NCI-H2107 treated with DMSO at 0.1 percent for 48 hours (cell line): ENCODE data around the gene ALDH3A1.

Experiments used
- DNase-seq: peaks from one replicate; lab custom pipeline; 2025; ENCODE audit not compliant: unreplicated experiment; lab: John Stamatoyannopoulos, UW

ALDH3A1 gene

DNA sequence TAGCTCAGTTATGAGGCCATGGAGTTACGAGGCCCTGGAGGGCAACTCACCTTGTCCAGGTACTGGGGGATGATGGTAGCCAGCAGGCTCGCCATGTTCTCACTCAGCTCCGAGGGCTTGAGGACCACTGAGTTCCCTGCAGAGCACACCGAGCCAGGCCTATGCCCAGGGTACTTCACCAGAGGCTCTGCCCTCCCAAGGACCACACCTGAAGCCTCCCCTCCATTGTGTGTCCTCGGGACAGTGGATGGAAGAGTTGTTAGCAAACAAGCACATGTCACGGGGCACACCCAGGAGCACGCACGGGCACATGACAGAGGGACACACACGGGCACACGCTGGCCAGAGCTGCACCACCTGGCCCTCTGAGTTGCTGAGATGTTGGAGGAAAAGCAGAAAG lies 5.6 kb downstream of the ALDH3A1 start:
- DNase-seq, result no peak

DNA sequence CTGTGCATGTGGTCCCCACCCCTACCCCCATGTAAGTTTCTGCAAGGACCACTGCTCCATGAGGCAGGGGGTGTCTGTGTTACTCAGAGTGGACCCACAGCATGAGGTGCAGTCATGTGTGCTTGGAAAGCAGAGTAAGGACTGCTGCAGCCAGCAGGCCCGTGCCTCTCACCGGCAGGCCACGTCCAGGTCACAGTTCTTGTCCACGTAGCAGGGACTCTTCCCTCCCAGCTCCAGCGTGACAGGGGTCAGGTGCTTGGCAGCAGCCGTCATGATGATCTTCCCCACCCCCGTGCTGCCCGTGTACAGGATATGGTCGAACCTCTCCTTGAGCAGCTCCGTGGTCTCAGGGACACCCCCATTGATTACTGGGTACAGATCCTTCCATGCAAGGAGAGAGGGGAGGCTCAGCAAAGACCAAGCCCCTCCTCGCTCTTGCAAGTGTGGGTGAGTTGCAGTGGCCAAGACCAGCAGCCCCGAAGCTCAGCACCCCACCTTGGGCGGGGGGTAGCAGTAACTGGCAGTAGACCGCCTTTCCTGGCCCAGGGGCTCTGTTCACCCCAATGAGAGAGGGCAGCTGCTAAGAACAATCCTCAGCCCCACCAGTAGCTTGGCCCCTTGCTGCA lies 6.2 kb downstream of the ALDH3A1 start:
- no peak for DNase-seq

DNA sequence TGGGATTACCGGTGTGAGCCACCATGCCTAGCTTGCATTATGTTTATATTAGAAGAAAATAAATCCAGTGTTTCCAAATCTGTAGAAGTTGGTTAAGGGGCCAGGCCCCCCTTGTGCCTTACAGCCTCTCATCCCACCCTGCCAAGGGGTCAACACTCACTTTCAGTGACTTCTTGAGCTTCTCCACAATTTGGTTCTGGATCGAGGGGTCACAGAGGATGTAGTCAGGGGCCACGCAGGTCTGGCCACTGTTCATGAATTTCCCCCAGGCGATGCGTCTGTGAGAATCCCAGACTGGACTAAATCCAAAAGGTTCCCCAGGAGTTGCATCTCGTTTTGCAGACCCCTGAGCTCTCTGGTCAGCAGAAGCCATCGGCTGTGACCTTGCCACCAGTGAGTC lies 7.2 kb downstream of the ALDH3A1 start:
- DNase-seq, result no peak

DNA sequence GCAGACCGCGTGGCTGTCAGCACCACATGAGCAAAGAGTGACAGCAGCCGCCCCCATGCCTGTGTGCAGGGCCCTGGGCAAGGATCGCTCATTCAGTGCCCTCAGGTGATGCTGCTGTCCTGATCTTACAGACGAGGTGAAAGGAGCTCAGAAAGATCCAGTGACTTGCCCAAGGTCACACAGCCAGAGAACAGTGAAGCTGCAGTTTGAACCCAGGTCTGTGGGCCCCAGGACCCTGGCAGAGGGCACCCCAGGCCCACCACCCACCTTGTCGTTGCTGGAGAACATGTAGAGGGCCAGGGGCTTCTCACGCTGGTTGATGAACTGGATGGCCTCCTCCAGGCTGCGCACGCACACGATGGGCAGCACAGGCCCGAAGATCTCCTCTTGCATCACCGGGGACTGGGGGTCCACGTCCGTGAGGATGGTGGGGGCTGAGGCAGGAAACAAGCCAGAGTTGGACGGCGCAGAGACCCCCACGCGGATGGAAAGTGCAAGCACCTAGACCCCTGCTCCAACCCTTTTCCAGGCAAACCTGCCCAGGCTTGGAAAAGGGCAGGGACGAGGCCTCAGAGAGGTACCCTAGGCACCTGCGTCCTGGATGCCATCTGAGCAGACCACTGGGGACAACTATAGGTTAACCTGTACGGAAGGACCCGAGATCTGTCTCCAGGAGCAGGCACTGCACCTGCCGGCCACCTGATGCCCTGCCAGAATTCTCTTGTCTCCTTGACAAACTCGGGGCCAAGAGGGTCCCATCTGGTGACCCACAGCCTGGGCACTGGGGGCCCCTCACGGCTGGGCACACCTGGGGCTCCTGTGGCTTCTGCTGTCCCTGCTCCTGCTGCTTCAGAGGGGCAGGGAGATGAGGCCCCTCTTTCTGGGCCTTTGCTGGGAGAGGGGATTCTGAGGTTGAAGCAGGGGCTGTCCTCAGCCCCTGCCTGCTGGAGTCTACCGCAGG lies 8.6 kb downstream of the ALDH3A1 start:
- DNase-seq, result no peak

DNA sequence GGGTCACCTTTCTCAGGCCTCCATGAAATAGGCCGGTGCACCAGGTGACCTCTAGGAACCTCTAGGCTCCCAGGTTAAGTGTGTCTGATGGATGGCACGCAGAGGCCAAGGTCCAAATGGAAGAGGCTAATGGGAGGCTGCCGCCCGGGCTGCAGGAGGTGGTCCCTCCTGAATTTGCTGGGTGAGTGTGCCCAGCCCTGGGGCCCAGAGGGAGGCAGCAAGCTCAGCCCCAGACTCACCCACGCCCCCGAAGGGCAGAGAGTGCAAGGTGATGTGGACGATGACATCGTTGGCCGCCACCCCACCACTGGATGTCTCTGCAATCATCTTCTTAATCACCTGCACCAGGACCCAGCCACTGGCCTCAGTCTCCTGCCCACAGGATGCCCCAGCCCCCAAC lies 9.3 kb downstream of the ALDH3A1 start:
- no peak for DNase-seq

DNA sequence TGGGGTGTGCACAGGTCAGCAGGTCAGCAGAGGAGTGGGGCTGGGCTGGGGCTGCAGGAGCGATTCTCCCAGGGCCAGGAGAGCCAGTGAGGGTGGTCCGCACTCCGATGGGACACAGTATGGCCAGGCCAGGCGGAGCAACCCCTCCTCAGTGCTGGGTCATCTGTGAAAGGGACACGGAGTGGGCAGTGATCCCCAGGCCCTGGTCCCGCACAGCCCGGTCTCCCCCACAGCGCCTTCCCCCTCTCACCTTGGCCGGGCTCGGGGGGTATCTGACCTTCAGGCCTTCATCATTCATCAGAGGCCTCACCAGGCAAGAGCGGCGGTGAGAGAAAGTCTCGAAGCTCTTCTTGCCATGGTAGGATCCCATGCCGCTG lies 10.0 kb downstream of the ALDH3A1 start:
- DNase-seq, result no peak

DNA sequence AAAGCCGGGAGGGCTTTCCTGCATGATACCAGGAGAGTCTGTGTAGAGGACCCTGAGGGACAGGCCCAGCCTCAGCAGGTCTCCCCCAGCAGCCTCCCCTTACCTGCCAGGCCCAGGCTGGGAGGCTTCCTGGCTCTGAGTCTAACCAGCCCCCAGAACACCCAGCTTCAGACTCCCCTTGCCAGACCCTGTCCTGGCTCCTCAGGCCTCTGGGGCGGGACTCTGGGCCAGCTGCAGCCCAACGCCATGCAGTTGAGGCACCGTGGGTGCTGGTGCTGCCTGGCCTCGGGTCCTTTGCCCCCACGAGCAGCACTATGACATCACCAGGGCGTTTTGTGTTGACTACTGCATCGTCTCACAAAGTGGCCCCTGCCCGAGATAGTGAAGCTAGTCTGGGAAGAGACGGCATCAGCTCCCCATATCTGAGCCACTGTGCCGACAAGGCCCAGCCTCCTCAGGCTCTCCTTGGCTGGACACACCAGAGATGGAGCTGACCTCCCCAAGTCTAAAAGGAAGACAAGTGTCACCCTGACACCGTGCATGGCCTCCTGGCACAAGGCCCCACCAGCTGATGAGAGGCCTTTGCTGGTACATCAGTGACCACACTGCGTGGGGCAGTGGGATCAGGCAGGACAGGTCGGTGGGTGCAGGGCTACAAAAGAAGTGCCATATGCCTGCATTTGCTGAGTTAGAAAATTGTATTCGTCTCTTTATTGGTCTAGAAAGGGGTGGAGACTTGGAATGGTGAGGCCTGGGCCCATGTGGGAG lies 10.6 kb downstream of the ALDH3A1 start:
- DNase-seq, result no peak

DNA sequence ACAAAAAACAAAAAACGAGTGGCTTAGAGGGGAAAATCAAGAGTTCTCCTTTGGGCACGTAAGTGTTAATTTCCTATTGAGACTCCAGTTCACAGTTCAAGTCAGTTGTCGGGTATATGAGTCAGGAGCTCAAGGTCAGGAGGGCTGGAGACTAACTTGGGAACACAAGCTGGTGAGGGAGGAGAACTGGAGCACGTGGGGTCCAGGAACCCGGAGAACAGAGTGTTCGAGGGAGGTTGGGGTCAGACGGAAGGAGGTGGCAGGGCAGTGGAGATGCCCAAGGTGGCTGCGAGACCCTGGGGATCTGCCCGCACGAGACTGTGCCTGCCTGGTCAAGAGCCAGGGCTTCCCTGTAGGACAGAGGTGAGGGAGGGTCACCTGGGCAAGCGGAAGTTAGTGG lies 12.0 kb downstream of the ALDH3A1 start:
- no peak for DNase-seq

DNA sequence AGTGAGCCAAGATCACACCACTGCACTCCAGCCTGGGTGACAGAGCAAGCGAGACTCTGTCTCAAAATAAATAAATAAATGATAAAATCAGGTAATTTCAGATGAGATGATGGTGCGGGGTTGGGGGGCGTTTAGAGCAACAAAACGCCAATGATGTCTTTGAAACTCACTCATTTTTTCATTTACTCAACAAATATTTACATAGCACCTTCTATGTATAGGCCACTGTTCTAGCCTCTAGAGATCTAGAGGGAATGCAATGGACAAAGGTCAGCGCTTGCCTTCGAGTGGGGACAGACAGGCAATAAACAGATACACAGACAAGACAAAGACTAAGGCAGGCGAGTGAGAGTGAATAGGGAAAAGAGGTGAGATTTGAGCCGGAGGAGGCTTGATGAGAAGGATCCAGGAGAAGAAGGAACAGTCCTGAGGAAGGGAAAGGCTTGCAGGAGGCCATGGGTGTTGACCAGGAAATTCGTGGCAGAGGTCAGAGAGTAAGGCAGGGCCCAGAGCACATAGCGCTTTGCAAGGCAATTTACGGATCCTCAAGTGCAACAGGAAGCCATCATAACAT lies 14.1 kb downstream of the ALDH3A1 start:
- DNase-seq, result no peak

DNA sequence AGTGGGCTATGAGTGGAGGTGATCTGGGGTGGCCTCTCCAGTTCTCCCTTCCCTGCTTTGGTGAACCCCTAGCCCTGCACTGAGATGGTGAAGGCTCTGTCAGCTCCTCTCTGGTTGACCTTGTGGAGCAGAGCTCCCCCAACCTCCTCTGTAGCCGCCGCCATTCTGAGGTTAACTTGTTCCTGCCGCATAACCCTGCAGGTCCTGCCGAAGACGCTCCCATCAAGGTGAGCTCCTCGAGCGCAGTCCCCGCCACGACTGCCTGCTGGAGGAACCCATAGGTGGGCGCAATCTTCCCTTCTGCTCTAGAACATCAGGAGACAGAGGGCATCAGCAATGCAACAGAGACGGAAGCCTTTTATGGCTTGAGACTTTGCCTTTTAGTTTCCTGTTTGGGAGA lies 16.5 kb downstream of the ALDH3A1 start:
- DNase-seq, result no peak

DNA sequence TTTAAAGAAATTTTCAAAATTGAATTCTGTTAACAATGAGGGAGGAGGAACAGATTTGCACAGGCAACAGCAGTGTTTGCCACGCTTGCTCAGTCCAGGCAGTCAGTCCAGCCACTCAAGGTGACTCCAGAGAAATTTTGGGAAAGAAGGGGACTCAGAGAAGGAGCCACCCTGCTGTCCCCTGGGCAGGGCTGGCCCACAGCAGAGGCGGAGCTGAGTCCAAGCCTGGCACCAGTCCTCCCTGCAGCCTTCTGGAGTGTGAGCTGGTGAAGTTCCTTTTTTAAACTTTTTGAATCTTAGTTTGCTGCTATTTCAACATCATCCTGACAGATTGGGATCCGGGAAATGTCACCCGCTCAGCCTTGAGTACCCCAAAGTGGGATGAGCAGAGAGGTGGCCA lies 17.3 kb downstream of the ALDH3A1 start:
- no peak for DNase-seq

DNA sequence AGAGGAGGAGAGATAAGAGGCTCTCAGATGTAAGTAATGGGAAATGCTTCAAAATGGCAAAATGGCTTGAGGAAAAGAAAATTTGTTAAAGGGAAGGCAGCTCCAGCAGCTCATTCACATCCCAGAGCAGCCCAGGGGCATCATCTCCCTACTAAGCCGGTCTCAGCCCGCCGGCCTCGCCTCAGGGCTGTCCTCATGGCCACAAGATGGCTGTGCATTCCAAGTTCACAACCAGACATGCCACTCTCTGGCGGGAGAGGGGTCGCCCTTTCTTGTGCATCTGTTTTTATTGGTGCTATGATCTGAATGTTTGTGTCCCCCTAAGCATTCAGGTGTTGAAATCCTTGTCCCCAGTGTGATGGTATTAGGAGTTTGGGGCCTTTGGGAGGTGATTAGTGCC lies 18.2 kb downstream of the ALDH3A1 start:
- DNase-seq, result no peak

DNA sequence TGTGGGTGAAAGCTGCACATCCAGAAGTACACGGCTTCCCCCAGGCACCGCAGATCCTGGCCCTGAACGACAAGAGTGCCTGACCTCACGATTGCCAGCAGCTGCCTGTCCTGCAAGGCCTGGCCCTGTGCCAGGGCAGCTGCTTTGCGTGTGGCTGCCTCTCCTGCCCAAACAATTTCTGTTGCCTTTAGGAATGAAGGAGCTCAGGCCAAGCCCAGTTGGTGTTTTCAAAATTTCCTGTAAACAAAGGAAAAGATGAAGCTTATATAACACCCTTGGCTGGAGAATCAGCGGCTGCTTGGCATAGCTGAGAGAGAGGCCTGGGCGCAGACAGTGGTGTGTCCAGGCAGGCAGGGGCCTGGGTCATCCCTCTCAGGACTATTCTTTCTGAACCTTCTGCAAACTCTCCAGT lies 20.0 kb downstream of the ALDH3A1 start:
- DNase-seq, result peak; percentile 20

DNA sequence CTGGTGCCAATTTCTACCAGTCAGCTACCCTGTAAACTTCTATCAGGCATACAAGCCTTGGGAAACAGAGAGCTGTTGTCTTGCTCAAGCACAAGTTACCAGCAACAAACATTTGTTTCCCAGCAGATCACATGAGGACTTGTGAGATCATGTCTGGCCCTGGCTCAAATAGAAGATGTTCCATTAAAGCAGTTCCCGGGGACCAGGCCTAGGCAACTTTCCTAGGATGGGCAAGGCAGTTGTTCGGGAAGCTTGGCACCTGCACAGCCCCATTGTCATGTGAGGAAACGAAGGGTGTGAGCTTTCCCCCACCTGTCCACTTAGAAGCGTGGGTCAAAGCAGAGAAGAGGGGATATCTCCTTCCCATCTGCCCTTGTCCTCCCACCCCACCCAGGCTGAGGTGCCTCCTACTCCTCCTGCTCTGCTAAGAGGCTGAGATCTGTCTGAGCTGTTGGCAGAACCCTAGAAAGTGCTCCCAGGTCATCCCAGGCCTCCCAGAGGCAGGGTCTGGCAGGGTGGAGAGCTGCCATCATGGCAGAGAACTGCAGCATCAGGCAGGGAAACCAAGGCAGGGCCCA lies 20.5 kb downstream of the ALDH3A1 start:
- peak; percentile 14 for DNase-seq

DNA sequence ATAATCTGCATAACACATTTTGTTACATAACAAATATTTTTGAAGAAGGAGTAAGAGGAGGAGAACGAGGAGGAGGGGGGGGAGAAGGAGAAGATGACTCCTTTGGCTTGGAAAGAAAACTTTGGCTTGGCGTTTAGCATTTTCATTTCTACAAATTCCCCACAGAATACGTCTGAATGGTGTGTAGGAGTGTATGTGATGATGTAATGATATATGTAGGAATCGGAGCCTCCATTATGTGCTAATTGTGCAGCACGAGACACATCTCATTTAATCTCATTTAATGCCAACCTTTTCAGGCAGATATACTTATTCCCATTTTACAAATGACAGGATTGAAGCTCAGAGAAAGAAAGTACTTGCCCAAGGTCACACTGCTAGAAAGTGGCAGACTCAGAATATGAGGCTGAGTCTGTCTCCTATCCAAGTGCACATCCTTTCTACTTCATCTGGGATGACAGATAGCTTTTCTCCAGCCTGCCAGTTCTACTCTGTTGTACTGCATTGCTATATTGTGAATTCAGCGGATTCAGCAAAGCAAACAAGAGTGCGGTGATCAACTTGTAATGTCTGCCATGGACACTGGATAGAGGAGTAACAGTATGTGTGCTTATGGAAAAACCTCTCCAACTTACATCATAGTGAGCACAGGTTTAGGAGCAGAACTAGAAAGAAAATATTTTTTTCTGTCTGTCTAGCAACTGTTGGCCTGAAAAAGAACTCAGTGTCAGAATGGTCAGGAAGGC lies 21.3 kb downstream of the ALDH3A1 start:
- no peak for DNase-seq

DNA sequence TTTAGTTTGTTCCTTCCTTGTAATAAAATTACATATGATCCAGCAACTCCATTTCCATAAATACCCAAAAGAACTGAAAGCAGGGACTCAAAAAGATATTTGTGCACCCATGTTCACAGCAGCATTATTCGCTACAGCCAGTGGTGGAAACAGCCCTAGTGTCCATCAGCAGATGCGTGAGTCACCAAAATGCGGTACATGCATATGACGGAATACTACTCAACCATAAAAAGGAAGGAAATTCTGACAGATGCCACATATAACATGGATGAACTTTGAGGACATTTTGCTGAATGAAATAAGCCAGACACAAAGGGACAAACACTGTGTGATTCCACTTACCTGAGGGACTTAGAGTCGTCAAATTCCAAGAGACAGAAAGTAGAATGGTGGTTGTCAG lies 22.6 kb downstream of the ALDH3A1 start:
- no peak for DNase-seq

DNA sequence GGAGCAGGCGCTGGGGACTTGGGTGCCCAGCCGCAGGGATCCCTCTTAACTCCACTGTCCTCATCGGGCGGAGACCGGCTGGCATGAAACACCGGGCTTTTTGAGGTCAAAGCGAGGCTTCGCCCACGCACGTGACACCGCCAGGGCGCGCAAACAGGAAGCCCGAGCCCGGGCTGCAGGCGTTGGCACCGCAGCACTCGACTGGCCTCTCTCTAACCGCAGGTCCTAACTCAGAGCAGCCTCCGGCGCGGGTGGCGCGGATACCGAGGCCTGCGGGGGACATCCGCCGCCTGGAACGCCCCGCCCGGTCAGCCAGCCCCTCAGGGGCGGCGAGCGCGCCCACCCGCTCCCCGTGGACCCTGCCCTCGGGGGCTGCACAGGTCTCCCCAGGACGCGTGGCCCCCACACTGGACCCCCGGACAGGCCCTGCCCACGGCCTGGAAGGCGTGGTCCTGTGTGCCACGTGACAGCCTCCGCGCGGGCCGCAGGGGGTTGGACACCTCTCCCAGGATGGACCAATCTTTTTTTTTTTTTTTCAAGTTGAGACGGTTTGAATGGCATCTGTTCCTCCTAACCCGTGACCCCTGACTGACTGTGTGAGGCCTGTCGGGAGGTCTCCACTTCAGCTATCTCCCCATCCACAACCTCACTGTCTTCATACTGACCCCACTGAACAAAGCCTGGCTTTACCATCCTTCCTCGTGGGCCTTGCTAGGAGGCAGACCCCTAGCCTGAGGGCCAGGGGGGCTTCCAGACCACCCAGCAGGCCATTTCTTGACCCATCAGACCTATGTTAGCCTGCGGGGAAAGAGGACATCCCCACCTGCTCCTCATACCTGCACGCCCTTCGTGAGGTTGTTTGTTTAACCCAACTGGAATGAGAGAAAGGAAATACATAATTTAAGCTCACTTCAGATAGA lies 23.3 kb downstream of the ALDH3A1 start:
- DNase-seq, result no peak

DNA sequence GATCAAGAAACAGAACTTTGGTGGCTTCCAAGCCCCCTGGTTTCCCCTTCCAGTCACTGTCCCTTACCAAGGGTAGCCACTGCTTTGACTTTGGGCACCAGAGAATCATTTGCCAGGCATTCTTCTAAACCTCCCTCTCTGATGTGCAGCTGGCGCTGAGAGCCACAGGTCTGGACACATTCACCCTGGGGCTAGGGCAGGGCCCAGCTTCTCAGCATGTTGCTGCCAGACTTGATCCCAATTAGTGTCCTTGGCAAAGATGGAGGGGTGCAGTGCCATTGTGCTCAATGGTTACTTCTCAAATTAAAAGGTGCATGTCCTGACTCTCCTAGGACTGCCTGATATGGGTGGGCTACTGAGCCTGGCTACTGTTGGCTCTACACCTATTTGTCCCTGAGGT lies 24.1 kb downstream of the ALDH3A1 start:
- no peak for DNase-seq

DNA sequence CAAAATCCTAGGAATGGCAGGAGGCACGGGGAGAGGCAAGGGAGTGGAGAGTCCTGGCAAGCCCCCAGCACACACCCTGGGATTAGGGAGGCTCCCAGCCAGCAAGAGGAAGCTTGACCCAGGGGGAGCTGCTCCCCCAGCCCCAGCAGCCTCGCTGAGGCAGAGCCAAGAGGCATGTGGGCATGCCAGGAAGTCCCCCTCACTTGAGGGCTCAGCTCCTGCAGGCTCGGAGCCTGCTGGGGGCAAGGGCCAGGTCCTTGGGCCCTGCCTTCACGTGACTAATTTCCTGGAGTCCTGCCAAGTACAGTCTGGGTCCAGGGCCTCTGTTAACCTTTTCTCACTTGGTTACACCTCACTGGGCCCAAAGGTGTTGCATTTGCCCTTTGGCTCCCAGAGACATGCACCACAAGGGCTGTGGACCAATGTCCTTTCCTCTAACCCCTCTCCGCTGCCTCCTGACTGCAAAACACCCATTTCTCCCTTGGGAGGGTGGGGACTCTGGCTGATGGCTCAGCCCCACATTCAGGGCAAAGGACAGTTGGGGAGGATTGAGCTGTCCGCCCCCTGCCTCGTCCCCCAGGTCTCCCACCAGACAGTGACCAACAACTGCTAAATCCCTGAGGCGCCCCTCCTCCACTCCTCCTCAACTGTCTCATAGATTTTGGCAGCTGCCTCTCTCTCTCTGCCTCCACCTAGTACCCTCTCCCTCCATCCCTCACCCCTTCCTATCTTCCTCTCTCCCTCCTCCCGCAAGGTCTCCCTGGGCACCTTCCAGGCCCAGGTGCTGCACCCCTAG lies 27.3 kb downstream of the ALDH3A1 start:
- DNase-seq, result no peak
